B cell (primary cell): ENCODE data around the gene SYTL1. TPM values are rescaled to one million over a fixed set of nuclear protein-coding genes. Genes with fewer than 3 reads are reported as not detected.

Experiments
- ATAC-seq: fragments of 200-7000 bp; cut with Tn5 transposase; one replicate; pipeline ENCODE4 v1.10.0; 2021; ENCODE audit warnings: low read depth, mild to moderate bottlenecking, moderate number of reproducible peaks, moderate library complexity
- CTCF ChIA-PET: fragments of 350-600 bp; sonication (Branson Sonifier 250); formaldehyde crosslinking; loops from one replicate; lab custom pipeline; 2021; ENCODE audit warnings: antibody characterized with exemption, inconsistent platforms; lab: Charles Lee
- POLR2A ChIA-PET: fragments of 350-600 bp; sonication (Branson Sonifier 250); formaldehyde crosslinking; loops from one replicate; lab custom pipeline; 2021; ENCODE audit warnings: antibody characterized with exemption; lab: Charles Lee
- DNase-seq: peaks from one replicate; pipeline ENCODE4 v3.0.0; 2013
- H2AFZ ChIP-seq: 2 replicates; pipeline ENCODE4 v1.6.1; 2012; ENCODE audit warnings: mild to moderate bottlenecking, low read depth, low read length; ENCODE audit not compliant: insufficient read depth, poor library complexity, severe bottlenecking
- H3K27ac ChIP-seq, 2 donors: 1 replicate in 1 of 2; 2 replicates in 1 of 2; pipeline ENCODE4 v1.5.1; 2012 to 2013; ENCODE audit warnings: low read length in 2 of 2, mild to moderate bottlenecking in 2 of 2, moderate library complexity in 1 of 2
- H3K27me3 ChIP-seq, 4 experiments: fragments of 200-600 bp in 1 of 4; sonication (generic) in 1 of 4; replicated peaks in 1 of 4; 1 replicate in 2 of 4; 2 replicates in 2 of 4; pipeline versions ENCODE4 v1.6.1 to v1.7.0; 2013 to 2016; ENCODE audit warnings: low read length in 3 of 4, mild to moderate bottlenecking in 2 of 4, mixed read lengths in 1 of 4, moderate library complexity in 1 of 4; ENCODE audit not compliant: insufficient read depth in 4 of 4, control insufficient read depth in 3 of 4; ENCODE audit errors: control extremely low read depth in 1 of 4
- H3K36me3 ChIP-seq, 2 experiments: replicated peaks in 1 of 2; 1 replicate in 1 of 2; 2 replicates in 1 of 2; pipeline versions ENCODE4 v1.6.1 to v1.7.1; 2013; ENCODE audit warnings: low read length in 1 of 2; ENCODE audit not compliant: insufficient read depth in 2 of 2, control insufficient read depth in 1 of 2; ENCODE audit errors: control extremely low read depth in 1 of 2, extremely low read depth in 1 of 2
- H3K4me1 ChIP-seq, 2 donors: fragments of 200-600 bp in 1 of 2; sonication (generic) in 1 of 2; 1 replicate in 1 of 2; 2 replicates in 1 of 2; pipeline versions ENCODE4 v1.5.1 to v1.6.1; 2013 to 2017; ENCODE audit warnings: low read length in 2 of 2; ENCODE audit not compliant: control insufficient read depth in 2 of 2, insufficient read depth in 2 of 2
- H3K4me2 ChIP-seq: replicated peaks from 2 replicates; pipeline ENCODE3; 2012; ENCODE audit warnings: mild to moderate bottlenecking, low read depth, low read length; ENCODE audit not compliant: poor library complexity, severe bottlenecking
- H3K4me3 ChIP-seq, 5 experiments: fragments of 200-600 bp in 1 of 5; sonication (generic) in 1 of 5; 1 replicate in 3 of 5; 2 replicates in 2 of 5; pipeline versions ENCODE4 v1.5.1 to v1.7.0; 2011 to 2016; ENCODE audit warnings: low read length in 4 of 5, mild to moderate bottlenecking in 4 of 5, low read depth in 2 of 5, control low read depth in 1 of 5, moderate library complexity in 1 of 5; ENCODE audit not compliant: insufficient read depth in 1 of 5; ENCODE audit errors: control extremely low read depth in 1 of 5, extremely low read depth in 1 of 5
- H3K79me2 ChIP-seq: fragments of 200-600 bp; sonication (generic); one replicate; pipeline ENCODE4 v1.6.0; 2016; ENCODE audit warnings: low read length; ENCODE audit not compliant: control insufficient read depth, insufficient read depth
- H3K9ac ChIP-seq: fragments of 200-600 bp; sonication (generic); 2 replicates; pipeline ENCODE4 v1.6.1; 2017; ENCODE audit warnings: mild to moderate bottlenecking, low read length, moderate library complexity
- H3K9me3 ChIP-seq, 3 donors: one replicate each; pipeline versions ENCODE4 v1.6.1 to v1.7.1; 2013; ENCODE audit warnings: low read length in 2 of 3; ENCODE audit not compliant: control insufficient read depth in 2 of 3, insufficient read depth in 1 of 3; ENCODE audit errors: control extremely low read depth in 1 of 3
- H4K20me1 ChIP-seq: 2 replicates; pipeline ENCODE4 v1.6.0; 2012; ENCODE audit warnings: mild to moderate bottlenecking, low read length; ENCODE audit not compliant: insufficient read depth, control insufficient read depth, poor library complexity, severe bottlenecking
- H3K27ac Mint-ChIP-seq: one replicate; pipeline ENCODE4 v1.8.0; 2021; ENCODE audit warnings: mixed read lengths
- H3K27me3 Mint-ChIP-seq: one replicate; pipeline ENCODE4 v1.8.0; 2021; ENCODE audit warnings: mixed read lengths
- H3K4me1 Mint-ChIP-seq: one replicate; pipeline ENCODE4 v1.8.0; 2021; ENCODE audit warnings: mixed read lengths
- H3K4me3 Mint-ChIP-seq: one replicate; pipeline ENCODE4 v1.8.0; 2021; ENCODE audit warnings: mixed read lengths
- H3K9me3 Mint-ChIP-seq: one replicate; pipeline ENCODE4 v1.8.0; 2022; ENCODE audit warnings: mixed read lengths; ENCODE audit not compliant: insufficient read depth
- CTCF ChIP-seq: fragments of 200-600 bp; IDR thresholded peaks from one replicate; pipeline ENCODE4 v1.8.0; 2022; ENCODE audit warnings: antibody characterized with exemption, mild to moderate bottlenecking
- EZH2 ChIP-seq: IDR thresholded peaks from 2 replicates; pipeline ENCODE4 v1.6.1; 2012; ENCODE audit warnings: borderline replicate concordance, low read depth, mild to moderate bottlenecking, moderate library complexity, low read length; ENCODE audit not compliant: insufficient read depth, poor library complexity, severe bottlenecking
- WGBS: methylation state at CpG from one replicate; pipeline ENCODE4 v1.1.5; 2013; ENCODE audit warnings: missing lambda C conversion rate; ENCODE audit not compliant: insufficient coverage; 5-methylcytosine and 5-hydroxymethylcytosine counted together
- intact Hi-C: fragments of 100-400 bp; cut with micrococcal nuclease; formaldehyde crosslinking; loops from one replicate; pipeline ENCODE4 v1.10.0; 2022
- polyA plus RNA-seq: library from polyadenylated mRNA; depleted of rRNA; stranded (reverse); fragments of >200 nt; gene quantifications from 2 replicates; pipeline ENCODE4 v1.2.3, GENCODE V29; 2012
- total RNA-seq, 2 donors: library from RNA; stranded (reverse); fragments of 120-200 nt in 1 of 2; gene quantifications; 1 replicate in 1 of 2; 2 replicates in 1 of 2; pipeline versions ENCODE4 v1.2.3 to v1.2.4, GENCODE V29; 2013 to 2022

SYTL1 gene
- total and polyA plus RNA-seq, 2 donors (not counting 1 experiment from before 2014, with no cell fraction given), result 159 to 444 TPM

- Histone ChIP-seq H3K27me3 (no peaks in the 10 kb centered on the region), H2AFZ (peak overlapping the region; percentile 25), H3K9ac (no peak overlapping the region), H3K4me3 (no peak overlapping the region), H3K79me2 (no peaks in the 10 kb centered on the region), H3K36me3 (no peaks in the 10 kb centered on the region), H4K20me1 (no peaks in the 10 kb centered on the region), H3K4me2 (peak overlapping the region; percentile 99), H3K4me1 (peaks cover 37 to 58% of the 10 kb centered on the region in 2 donors), H3K9me3 (no peaks in the 10 kb centered on the region), H3K27ac (no peak overlapping the region)
- Mint-ChIP-seq H3K27me3 (no peaks in the 10 kb centered on the region), H3K4me1 (peaks cover 60% of the 10 kb centered on the region), H3K4me3 (peak overlapping the region; percentile 83), H3K9me3 (no peaks in the 10 kb centered on the region), H3K27ac (peak overlapping the region; percentile 61)
- 69% methylated on average over 6 of the region's 8 CpGs for WGBS
- intact Hi-C loops, result loop anchor here (5.0 kb wide), 1 partner anchor 45 kb away; the partner anchor contains the start of gene TMEM222
- TF ChIP-seq EZH2 (no peak), CTCF (no peak)
- ChIA-PET POLR2A (interaction anchor here (4.7 kb wide), 1 partner anchor 25 kb away, joined by 14 read pairs; the partner anchor contains the start of gene SYTL1), CTCF (interaction anchor here (0.5 to 8.5 kb wide), 15 partner anchors 10 to 255 kb away, joined by 3 to 74 read pairs (median 5); partner anchors contain the start of genes CD164L2, GPR3 and SYTL1)
- DNase-seq (no peak), ATAC-seq (no peak)
Measured at GRCh38 chr1:27367160-27367650, 25.4 kb downstream of the SYTL1 start.

- Mint-ChIP-seq H3K27ac (peak overlapping the region; percentile 74), H3K27me3 (no peaks in the 10 kb centered on the region), H3K4me3 (peak overlapping the region; percentile 60), H3K9me3 (no peaks in the 10 kb centered on the region), H3K4me1 (peaks cover 61% of the 10 kb centered on the region)
- no peaks in the 10 kb centered on the region for H4K20me1 ChIP-seq
- CTCF ChIA-PET, result interaction anchor here (1.1 to 8.5 kb wide), 5 partner anchors 12 to 300 kb away, joined by 4 to 74 read pairs (median 4); partner anchors contain the start of gene SYTL1
- no peak for TF ChIP-seq EZH2
- TF ChIP-seq CTCF, result no peak
- DNase-seq (no peak), ATAC-seq (no peak)
- no peaks in the 10 kb centered on the region for H3K27me3 ChIP-seq
- H3K9me3 ChIP-seq, result no peaks in the 10 kb centered on the region
- WGBS, result 25% methylated on average over 13 of the region's 13 CpGs
- peak overlapping the region; percentile 58 for H3K4me2 ChIP-seq
- H3K4me3 ChIP-seq, result peak overlapping the region in 1 of 5 experiments; percentile 6
- H3K4me1 ChIP-seq, result peaks cover 37 to 64% of the 10 kb centered on the region in 2 donors
- peak overlapping the region; percentile 39 to 41 for H3K27ac ChIP-seq
- no peak overlapping the region for H3K9ac ChIP-seq
- intact Hi-C loops, result loop anchor here (2.0 to 5.0 kb wide), 2 partner anchors 20 to 47 kb away; partner anchors contain the start of gene TMEM222
- POLR2A ChIA-PET, result no interaction called here
- no peak overlapping the region for H2AFZ ChIP-seq
- no peaks in the 10 kb centered on the region for H3K79me2 ChIP-seq
- no peaks in the 10 kb centered on the region for H3K36me3 ChIP-seq
Measured at GRCh38 chr1:27368869-27369582, 27.2 kb downstream of the SYTL1 start.
